GM13976 (cell line): ENCODE data around the gene WDR90.

Source experiments
- DNase-seq: peaks from one replicate; pipeline ENCODE4 v3.0.0; 2012; ENCODE audit warnings: low spot score
- CTCF ChIP-seq: IDR thresholded peaks from 2 replicates; pipeline ENCODE4 v1.5.1; 2012; ENCODE audit warnings: borderline replicate concordance, mild to moderate bottlenecking; ENCODE audit not compliant: insufficient read depth; ENCODE audit errors: extremely low read depth, missing control alignments, control extremely low read depth
- in situ Hi-C: fragments of 300-500 bp; cut with MboI; formaldehyde crosslinking; loops from one replicate; pipeline ENCODE4 v1.12.0; 2022; ENCODE audit warnings: low sequenced_read_pairs, mixed read lengths, inconsistent platforms; ENCODE audit not compliant: unreplicated experiment

The WDR90 gene

DNA sequence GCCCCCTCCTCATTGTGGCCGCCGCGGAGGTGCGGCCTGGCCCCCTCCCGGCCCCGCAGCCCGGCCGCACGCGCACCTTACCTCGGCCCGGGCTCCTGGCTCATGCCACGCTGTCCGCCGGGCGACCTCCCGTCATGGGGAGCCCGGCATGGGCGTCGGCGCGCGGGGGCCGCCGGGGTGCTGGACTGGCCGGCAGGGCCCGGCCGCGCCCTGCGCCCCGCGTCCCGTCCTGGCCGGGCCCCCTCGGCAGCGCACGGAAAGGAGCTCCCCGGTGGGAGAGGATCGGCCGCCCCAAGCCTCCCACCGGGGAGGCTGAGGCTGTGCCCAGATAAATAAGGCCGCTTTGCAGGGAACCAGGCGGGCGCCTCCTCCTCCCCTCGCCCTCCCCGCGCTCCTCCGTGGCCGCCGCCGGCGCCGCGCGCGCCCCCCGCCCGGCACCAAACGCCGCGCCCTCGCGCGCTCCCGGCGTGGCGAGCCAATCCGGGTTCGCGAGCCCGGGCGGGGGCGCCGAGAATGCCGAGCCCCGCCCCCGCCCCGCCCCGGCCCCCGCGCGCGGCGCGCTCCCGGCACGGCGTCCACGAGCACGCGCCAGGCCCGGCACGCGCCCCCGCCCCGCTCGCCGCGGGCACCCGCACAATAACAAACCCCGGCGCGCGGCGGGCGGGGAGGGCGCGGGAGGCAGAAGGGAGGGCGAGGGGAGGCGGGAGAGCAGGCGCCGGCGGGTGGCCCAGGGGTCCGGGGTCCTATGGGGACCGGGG is 56.4 kb downstream of the WDR90 start, which contains the start of gene FBXL16:
TSS of gene FBXL16 (minus strand) at position 371 of the 758 bp plus-strand sequence. CDS start 8,396 bp downstream, outside the sequence.
- no peak for DNase-seq
- TF ChIP-seq CTCF = no peak
- in situ Hi-C loops = no loop called here

DNA sequence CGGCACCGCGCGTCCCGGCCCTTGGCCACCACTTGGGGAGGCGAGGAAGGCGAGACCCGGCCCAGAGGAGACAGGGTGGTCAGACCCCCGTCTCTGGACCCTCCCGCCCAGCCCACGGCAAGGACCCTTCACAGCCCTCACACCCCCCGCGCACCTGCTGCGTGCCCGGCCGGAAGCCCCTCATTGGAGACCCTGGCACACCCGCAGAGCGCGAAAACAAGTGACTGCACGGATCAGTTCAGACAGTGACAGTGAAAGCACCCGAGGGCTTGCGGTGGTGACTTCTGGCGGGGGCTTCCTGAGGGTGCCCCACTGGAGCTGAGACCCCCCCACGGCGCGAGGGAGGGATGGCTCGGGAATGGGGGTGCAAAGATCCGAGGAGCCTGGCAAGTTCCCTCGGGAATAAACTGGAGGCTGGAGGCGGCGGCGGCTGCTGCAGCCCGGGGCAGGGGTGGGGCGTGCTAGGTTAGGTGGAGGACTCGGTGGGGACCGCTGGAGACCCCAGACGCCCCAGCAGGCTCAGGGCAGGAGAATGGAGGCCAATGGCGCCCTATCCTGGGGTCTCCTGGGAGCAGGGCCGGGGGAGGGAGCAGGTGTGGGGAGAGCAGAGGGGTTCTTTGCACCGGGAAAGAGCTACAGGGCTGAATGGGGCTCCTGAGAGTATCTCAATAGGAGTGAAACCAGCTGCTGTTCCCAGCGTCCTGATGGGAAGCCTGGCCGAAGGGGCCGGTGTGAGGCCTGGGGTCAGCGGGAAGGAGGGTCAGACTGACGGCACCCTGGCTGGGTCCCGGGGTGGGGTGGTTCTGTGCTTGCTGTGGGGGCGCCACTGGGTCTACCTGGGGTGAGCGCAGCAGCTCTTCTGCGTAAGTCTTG is 57.3 kb downstream of the WDR90 start:
- in situ Hi-C loops = no loop called here
- no peak for DNase-seq
- TF ChIP-seq CTCF = no peak

DNA sequence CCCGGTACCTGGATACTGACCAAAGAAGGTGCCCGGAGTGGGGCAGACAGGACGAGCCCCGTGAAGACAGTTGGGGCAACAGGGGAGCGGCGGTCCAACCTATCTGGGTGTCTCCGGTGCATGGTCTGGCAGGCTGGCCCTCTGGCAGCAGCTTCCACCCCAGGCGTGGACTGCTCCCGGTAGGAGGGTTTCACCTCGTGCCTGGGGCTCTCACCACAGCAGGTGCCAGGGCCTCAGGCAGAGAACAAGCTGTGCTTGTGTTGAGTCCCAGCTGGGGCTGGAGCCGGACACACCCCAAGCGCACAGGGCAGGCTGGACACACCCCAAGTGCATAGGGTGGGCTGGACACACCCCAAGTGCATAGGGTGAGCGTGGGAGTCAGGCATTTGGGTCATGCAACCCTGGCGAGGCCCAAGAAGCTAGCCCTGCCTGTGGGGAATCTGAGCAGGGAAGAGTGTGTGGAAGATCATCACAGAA is 57.9 kb downstream of the WDR90 start:
- no peak for DNase-seq
- in situ Hi-C loops = no loop called here

GRCh38 chr16:708019-708418 is 58.9 kb downstream of the WDR90 start:
- DNase-seq = no peak
- TF ChIP-seq CTCF = no peak
- in situ Hi-C loops = no loop called here

More for the DNA sequence above, 57.9 kb downstream of the WDR90 start:
- TF ChIP-seq CTCF = no peak

DNA sequence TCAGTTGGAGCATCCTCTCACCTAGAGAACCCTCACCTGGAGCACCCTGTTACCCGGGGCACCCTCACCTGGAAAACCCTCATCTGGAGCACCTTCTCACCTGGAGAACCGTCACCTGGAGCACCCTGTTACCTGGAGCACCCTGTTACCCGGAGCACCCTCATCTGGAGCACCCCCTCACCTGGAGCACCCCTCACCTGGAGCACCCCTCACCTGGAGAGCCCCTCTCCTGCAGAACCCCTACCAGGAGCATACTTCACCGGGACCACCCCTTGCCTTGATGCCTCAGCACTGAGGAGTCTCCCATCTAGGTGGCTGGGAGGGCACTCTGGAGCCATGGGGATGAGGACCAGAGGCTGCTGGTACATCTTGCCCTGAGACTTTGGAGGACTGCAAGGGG is 59.8 kb downstream of the WDR90 start:
- no peak for DNase-seq
- in situ Hi-C loops = no loop called here
- no peak for TF ChIP-seq CTCF
